Skin of body (tissue), 2 donors: ENCODE data around the gene STON1. TPM values are rescaled to one million over a fixed set of nuclear protein-coding genes. Genes with fewer than 3 reads are reported as not detected.
"Not testable (repeated sequence)": the region's sequence is repeated elsewhere in the genome, so short reads cannot be mapped to it uniquely, and the experiment has no call there.

ENCODE experiments used
- DNase-seq: peaks from one replicate; lab custom pipeline; 2025; lab: John Stamatoyannopoulos, UW
- total RNA-seq: library from RNA; depleted of rRNA; stranded (reverse); fragments of >200 nt; gene quantifications from one replicate; pipeline ENCODE4 v1.2.3, GENCODE V29; 2014

Gene STON1
- 15.7 TPM for total RNA-seq

- DNase-seq = peak; percentile 43
These were observed at the start of gene STON1 for GRCh38 chr2:48530033-48530811. Gene STON1, plus strand, starts transcription at chr2:48530154. Its CDS starts 50,480 bp downstream, at chr2:48580634.

- DNase-seq = no peak
These were observed 49.4 kb upstream of the STON1 start for GRCh38 chr2:48480526-48480925.

- peak; percentile 80 for DNase-seq
These were observed 47.6 kb upstream of the STON1 start for GRCh38 chr2:48482313-48482712.

- peak; percentile 32 for DNase-seq
These were observed 47.2 kb upstream of the STON1 start for GRCh38 chr2:48482769-48483168.

GRCh38 chr2:48483506-48483905 is 46.4 kb upstream of the STON1 start:
- DNase-seq = no peak

GRCh38 chr2:48483916-48484315 is 46.0 kb upstream of the STON1 start:
- DNase-seq = no peak

- DNase-seq = no peak
These were observed 41.4 kb upstream of the STON1 start for GRCh38 chr2:48488545-48488944.

GRCh38 chr2:48496849-48497248 is 33.1 kb upstream of the STON1 start:
- DNase-seq = no peak

GRCh38 chr2:48504647-48505327 is 25.2 kb upstream of the STON1 start:
- no peak for DNase-seq

GRCh38 chr2:48507111-48507510 is 22.8 kb upstream of the STON1 start:
- no peak for DNase-seq

- no peak for DNase-seq
These were observed 21.4 kb upstream of the STON1 start for GRCh38 chr2:48508461-48509124.

GRCh38 chr2:48510329-48510728 is 19.6 kb upstream of the STON1 start:
- no peak for DNase-seq

- DNase-seq = no peak
These were observed 18.0 kb upstream of the STON1 start for GRCh38 chr2:48511849-48512470.

GRCh38 chr2:48512571-48512970 is 17.4 kb upstream of the STON1 start:
- no peak for DNase-seq

- DNase-seq = peak; percentile 51
These were observed 15.5 kb upstream of the STON1 start for GRCh38 chr2:48514348-48515003.

- no peak for DNase-seq
These were observed 14.4 kb upstream of the STON1 start for GRCh38 chr2:48515513-48515985.

- DNase-seq = no peak
These were observed 10.4 kb upstream of the STON1 start for GRCh38 chr2:48519593-48519992.

- not testable (repeated sequence) for DNase-seq
These were observed 5.2 kb upstream of the STON1 start for GRCh38 chr2:48524756-48525155.

- peak; percentile 69 for DNase-seq
These were observed 4.5 kb upstream of the STON1 start for GRCh38 chr2:48525269-48525943.

- DNase-seq = peak; percentile 84
These were observed 2.6 kb upstream of the STON1 start for GRCh38 chr2:48527226-48527885.
